Gastroesophageal sphincter (tissue), 4 donors: ENCODE data around the gene GMEB2. TPM values are rescaled to one million over a fixed set of nuclear protein-coding genes. Genes with fewer than 3 reads are reported as not detected.

Experiments
- ATAC-seq: fragments of 150-250 bp; one replicate; pipeline ENCODE4 v1.9.1; 2016; ENCODE audit warnings: mild to moderate bottlenecking, moderate library complexity
- H3K27ac ChIP-seq, 4 donors: fragments of 200-600 bp; sonication (generic) in 3 of 4; 1 replicate in 3 of 4; 2 replicates in 1 of 4; pipeline ENCODE4 v1.5.1; 2016 to 2019
- H3K27me3 ChIP-seq: fragments of 200-600 bp; sonication (generic); one replicate; pipeline ENCODE4 v1.5.1; 2019
- H3K36me3 ChIP-seq, 2 donors: fragments of 200-600 bp; sonication (generic); one replicate each; pipeline ENCODE4 v1.5.1; 2019; ENCODE audit warnings: control low read depth in 1 of 2
- H3K4me1 ChIP-seq, 3 donors: fragments of 200-600 bp; sonication (generic); 1 replicate in 2 of 3; 2 replicates in 1 of 3; pipeline ENCODE4 v1.5.1; 2016 to 2019; ENCODE audit warnings: control low read depth in 2 of 3
- H3K4me3 ChIP-seq, 2 donors: fragments of 200-600 bp; sonication (generic); one replicate each; pipeline ENCODE4 v1.5.1; 2019; ENCODE audit warnings: mild to moderate bottlenecking in 1 of 2, moderate library complexity in 1 of 2
- H3K9me3 ChIP-seq, 3 donors: fragments of 200-600 bp; sonication (generic); one replicate each; pipeline ENCODE4 v1.5.1; 2017 to 2019; ENCODE audit warnings: control low read depth in 2 of 3
- EP300 ChIP-seq: sonication (generic); formaldehyde crosslinking; IDR thresholded peaks from one replicate; pipeline ENCODE4 v1.6.1; 2017; ENCODE audit warnings: antibody characterized with exemption, mild to moderate bottlenecking
- POLR2A ChIP-seq, 2 donors: fragments of 450-650 bp; IDR thresholded peaks; one replicate each; pipeline ENCODE4 v1.6.1; 2017; ENCODE audit warnings: antibody characterized with exemption in 2 of 2, mild to moderate bottlenecking in 2 of 2, moderate library complexity in 1 of 2
- POLR2AphosphoS5 ChIP-seq: sonication (generic); formaldehyde crosslinking; IDR thresholded peaks from one replicate; pipeline ENCODE4 v1.6.1; 2017; ENCODE audit warnings: antibody characterized with exemption
- WGBS, 2 donors: methylation state at CpG; one replicate each; pipeline ENCODE4 v1.1.5; 2018; ENCODE audit warnings: low coverage in 1 of 2; 5-methylcytosine and 5-hydroxymethylcytosine counted together
- total RNA-seq, 4 donors: library from RNA; depleted of rRNA; stranded (reverse); fragments of >200 nt; gene quantifications; one replicate each; pipeline ENCODE4 v1.1.0, GENCODE V29; 2016
- TF ChIP-seq, protein P1 (sequence below), 4 experiments: fragments of 200-600 bp in 2 of 4; fragments of 450-650 bp in 2 of 4; sonication (generic) in 1 of 4; IDR thresholded peaks; one replicate each; pipeline ENCODE4 v1.5.1; 2017 to 2019; ENCODE audit warnings: antibody characterized with exemption in 4 of 4, mild to moderate bottlenecking in 2 of 4, moderate library complexity in 2 of 4

The GMEB2 gene
- total RNA-seq, 4 donors from 2014 or later, result 9.8 to 16.1 (median 12.1) TPM

GRCh38 chr20:63664143-63664851 lies 37.4 kb upstream of the GMEB2 start:
- Histone ChIP-seq H3K36me3 (peaks cover 0 to 88% of the 10 kb centered on the region in 2 donors), H3K4me3 (no peak overlapping the region), H3K27me3 (no peaks in the 10 kb centered on the region), H3K27ac (no peak overlapping the region), H3K4me1 (peaks cover 0 to 22% (median 4%) of the 10 kb centered on the region in 3 donors), H3K9me3 (no peaks in the 10 kb centered on the region)
- WGBS, 2 donors, result no CpG with 5 or more reads among the region's 22 CpGs
- TF ChIP-seq EP300 (no peak), POLR2AphosphoS5 (no peak), POLR2A (IDR thresholded peaks at IDR 0.05) (no peak)
- TF ChIP-seq, protein P1, sequence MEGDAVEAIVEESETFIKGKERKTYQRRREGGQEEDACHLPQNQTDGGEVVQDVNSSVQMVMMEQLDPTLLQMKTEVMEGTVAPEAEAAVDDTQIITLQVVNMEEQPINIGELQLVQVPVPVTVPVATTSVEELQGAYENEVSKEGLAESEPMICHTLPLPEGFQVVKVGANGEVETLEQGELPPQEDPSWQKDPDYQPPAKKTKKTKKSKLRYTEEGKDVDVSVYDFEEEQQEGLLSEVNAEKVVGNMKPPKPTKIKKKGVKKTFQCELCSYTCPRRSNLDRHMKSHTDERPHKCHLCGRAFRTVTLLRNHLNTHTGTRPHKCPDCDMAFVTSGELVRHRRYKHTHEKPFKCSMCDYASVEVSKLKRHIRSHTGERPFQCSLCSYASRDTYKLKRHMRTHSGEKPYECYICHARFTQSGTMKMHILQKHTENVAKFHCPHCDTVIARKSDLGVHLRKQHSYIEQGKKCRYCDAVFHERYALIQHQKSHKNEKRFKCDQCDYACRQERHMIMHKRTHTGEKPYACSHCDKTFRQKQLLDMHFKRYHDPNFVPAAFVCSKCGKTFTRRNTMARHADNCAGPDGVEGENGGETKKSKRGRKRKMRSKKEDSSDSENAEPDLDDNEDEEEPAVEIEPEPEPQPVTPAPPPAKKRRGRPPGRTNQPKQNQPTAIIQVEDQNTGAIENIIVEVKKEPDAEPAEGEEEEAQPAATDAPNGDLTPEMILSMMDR (IDR thresholded peaks at IDR 0.05), result no peak
- no peak for ATAC-seq

DNA sequence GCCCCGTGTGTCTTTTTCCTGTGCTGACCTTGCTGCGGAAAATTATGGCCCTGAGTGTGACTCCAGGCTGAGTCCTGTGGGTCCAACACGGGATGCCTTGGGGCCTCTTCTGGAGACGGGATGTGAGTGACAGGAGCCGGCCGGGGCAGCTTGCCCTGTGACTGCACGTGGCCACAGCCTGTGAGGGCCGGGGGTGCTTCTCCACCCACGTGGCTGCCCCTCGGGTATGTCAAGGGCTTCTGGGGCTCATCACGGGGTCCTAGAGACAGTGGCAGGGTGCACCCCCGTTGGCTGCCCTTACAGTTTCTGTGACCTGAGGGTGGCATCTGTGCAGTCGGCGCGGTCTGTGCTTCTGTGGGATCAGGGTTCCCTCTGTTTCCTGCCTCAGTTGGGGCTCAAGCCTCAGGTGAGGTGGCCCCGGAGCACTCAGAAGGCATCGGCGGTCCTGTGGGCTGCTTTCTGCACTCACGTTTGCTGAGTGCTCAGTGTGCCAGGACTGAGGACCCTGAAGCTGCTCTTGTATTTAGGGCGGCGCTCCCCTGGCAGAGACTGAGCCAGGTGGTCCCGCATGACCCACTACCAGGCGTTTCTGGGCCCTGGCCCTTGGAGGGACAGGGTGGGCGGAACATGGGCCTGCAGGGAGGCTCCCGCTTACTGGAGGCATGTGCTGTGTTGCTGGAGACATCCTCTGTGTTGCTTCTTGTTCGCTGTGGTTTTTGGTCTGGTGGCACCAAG lies 36.6 kb upstream of the GMEB2 start:
- TF ChIP-seq EP300 (no peak), POLR2A (IDR thresholded peaks at IDR 0.05) (no peak), POLR2AphosphoS5 (no peak)
- TF ChIP-seq, protein P1 (IDR thresholded peaks at IDR 0.05), result no peak
- 40% methylated on average over 1 of the region's 26 CpGs; no CpG with 5 or more reads in 1 of the 2 donors for WGBS, 2 donors
- H3K36me3 ChIP-seq, result peaks cover 0 to 80% of the 10 kb centered on the region in 2 donors

DNA sequence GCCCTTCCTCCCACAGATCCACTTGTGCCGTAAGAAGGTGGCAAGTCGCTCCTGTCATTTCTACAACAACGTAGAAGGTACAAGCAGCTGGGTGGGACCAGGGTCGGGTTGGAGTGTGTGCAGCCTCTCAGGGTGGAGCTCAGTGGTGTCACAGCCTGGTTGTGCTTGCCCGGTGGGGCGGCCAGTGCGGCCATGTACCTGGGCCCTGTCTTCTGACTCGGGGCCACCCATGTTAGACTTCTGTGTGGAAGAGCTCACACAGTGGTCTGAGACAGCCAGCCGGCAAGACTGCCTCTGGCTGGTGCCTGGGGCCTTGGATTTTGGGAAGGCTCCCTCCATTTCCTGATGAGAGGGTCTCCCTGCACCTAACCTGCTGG lies 35.9 kb upstream of the GMEB2 start:
- Histone ChIP-seq H3K4me3 (no peak overlapping the region), H3K27ac (no peak overlapping the region), H3K4me1 (peaks cover 0 to 30% (median 9%) of the 10 kb centered on the region in 3 donors), H3K9me3 (no peaks in the 10 kb centered on the region), H3K36me3 (peaks cover 0 to 73% of the 10 kb centered on the region in 2 donors), H3K27me3 (no peaks in the 10 kb centered on the region)
- WGBS, 2 donors, result no CpG with 5 or more reads among the region's 9 CpGs
- TF ChIP-seq POLR2AphosphoS5 (no peak), EP300 (no peak), POLR2A (IDR thresholded peaks at IDR 0.05) (no peak)
- TF ChIP-seq, protein P1 (IDR thresholded peaks at IDR 0.05), result no peak
- no peak for ATAC-seq

More for the DNA sequence above, 36.6 kb upstream of the GMEB2 start:
- H3K27me3 ChIP-seq, result no peaks in the 10 kb centered on the region
- ATAC-seq, result no peak
- no peak overlapping the region for H3K4me3 ChIP-seq
- H3K27ac ChIP-seq, result no peak overlapping the region
- H3K4me1 ChIP-seq, result peaks cover 0 to 28% (median 8%) of the 10 kb centered on the region in 3 donors
- no peaks in the 10 kb centered on the region for H3K9me3 ChIP-seq

DNA sequence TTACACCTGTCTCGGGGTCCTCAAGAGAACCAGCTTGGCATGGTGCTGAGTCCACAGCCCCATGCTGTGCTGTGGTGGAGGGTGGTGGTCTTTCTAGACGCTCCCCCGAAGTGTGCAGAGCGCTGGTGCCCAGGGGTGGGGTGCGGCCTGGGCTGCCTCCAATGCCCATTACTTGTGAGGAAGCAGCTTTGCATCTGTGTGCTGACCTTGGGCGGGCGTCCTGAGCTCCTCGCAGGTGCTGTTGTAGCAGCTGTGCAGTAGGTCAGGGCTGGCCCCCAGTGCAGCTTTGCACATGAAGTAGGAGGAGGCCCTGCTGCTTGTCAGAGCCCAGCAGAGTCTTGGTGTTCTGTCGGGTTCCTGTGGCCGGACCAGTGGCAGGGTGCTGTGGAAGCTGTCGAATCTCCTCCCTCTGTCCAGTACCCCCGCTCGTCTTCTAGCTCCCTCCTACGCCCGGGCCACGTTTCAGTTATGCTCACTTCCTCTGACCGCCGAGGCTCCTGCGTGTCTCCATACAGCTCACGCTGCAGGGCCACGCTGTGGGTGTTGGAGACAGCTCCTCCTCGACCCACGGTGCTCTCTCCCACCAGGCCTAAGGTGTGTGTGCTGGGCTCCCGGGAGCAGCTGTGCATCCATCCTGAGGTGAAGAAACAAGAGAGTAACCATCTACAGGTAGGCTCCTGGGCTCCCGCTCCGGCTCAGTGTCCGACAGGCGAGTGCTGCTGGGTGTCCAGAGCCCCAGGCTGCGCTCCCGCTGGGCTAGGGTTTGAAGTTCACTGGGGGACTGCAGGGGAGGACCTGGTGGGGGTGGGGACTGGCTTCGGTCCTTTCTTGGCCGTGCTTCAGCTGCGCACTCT lies 35.3 kb upstream of the GMEB2 start:
- no peaks in the 10 kb centered on the region for H3K9me3 ChIP-seq
- no peak overlapping the region for H3K27ac ChIP-seq
- H3K27me3 ChIP-seq, result no peaks in the 10 kb centered on the region
- TF ChIP-seq POLR2A (IDR thresholded peaks at IDR 0.05), result no peak
- no peak for TF ChIP-seq EP300
- no peak for TF ChIP-seq POLR2AphosphoS5
- TF ChIP-seq, protein P1 (IDR thresholded peaks at IDR 0.05), result no peak
- 83% methylated on average over 2 to 5 of the region's 33 CpGs for WGBS, 2 donors
- peaks cover 0 to 67% of the 10 kb centered on the region in 2 donors for H3K36me3 ChIP-seq
- H3K4me3 ChIP-seq, result no peak overlapping the region
- no peak for ATAC-seq
- peaks cover 0 to 36% (median 14%) of the 10 kb centered on the region in 3 donors for H3K4me1 ChIP-seq
